ENCODE results near the gene LIN28B.
"Not testable (repeated sequence)": the region's sequence is repeated elsewhere in the genome, so short reads cannot be mapped to it uniquely, and the experiment has no call there.

Gene LIN28B

GRCh38 chr6:104953400-104954189 lies 3.3 kb upstream of the LIN28B start:
- Histone ChIP-seq H3K18ac (ENCODE audit: low read length) (peak overlapping the region; percentile 81), H3K9ac (ENCODE audit: low read length) (peak overlapping the region; percentile 73), H2BK5ac (ENCODE audit: low read length) (peak overlapping the region; percentile 28), H2BK120ac (ENCODE audit: low read depth, low read length) (peak overlapping the region; percentile 54), H3K27ac (ENCODE audit: low read depth, low read length) (peak overlapping the region; percentile 96), H3K56ac (ENCODE audit: low read length) (peak overlapping the region; percentile 84), H3K4me2 (ENCODE audit: low read length) (peak overlapping the region; percentile 4)
- no CpG with 5 or more reads among the region's 22 CpGs for WGBS (ENCODE audit: extremely low coverage, insufficient coverage, low lambda C conversion rate)
- not testable (repeated sequence) for H2AK5ac ChIP-seq (ENCODE audit: low read length); H3K4me3 ChIP-seq (ENCODE audit: low read length); H3K36me3 ChIP-seq (ENCODE audit: control insufficient read depth, insufficient read depth, low read length); H2BK15ac ChIP-seq (replicated peaks; ENCODE audit: low read depth); H4K8ac ChIP-seq (ENCODE audit: low read depth, low read length); H3K4ac ChIP-seq (ENCODE audit: low read depth, low read length); H3K79me1 ChIP-seq (ENCODE audit: low read length); H3K27me3 ChIP-seq (ENCODE audit: insufficient read depth, low read length, poor library complexity); H3K4me1 ChIP-seq (ENCODE audit: control insufficient read depth, low read depth, low read length); H4K5ac ChIP-seq (ENCODE audit: low read length); H3K23ac ChIP-seq (ENCODE audit: low read length); H3K79me2 ChIP-seq (ENCODE audit: control insufficient read depth, insufficient read depth, low read length)
- peak; percentile 94 for DNase-seq

- Histone ChIP-seq H3K4ac (ENCODE audit: low read depth, low read length) (no peak overlapping the region), H2BK15ac (replicated peaks; ENCODE audit: low read depth) (peak overlapping the region; percentile 36), H3K4me1 (ENCODE audit: control insufficient read depth, low read depth, low read length) (no peaks in the 10 kb centered on the region), H3K79me1 (ENCODE audit: low read length) (no peaks in the 10 kb centered on the region), H3K4me2 (ENCODE audit: low read length) (peak overlapping the region; percentile 4), H3K23ac (ENCODE audit: low read length) (no peak overlapping the region), H2BK5ac (ENCODE audit: low read length) (peak overlapping the region; percentile 8), H4K5ac (ENCODE audit: low read length) (no peak overlapping the region), H3K27me3 (ENCODE audit: insufficient read depth, low read length, poor library complexity) (no peaks in the 10 kb centered on the region), H3K56ac (ENCODE audit: low read length) (peak overlapping the region; percentile 78), H4K8ac (ENCODE audit: low read depth, low read length) (no peak overlapping the region), H2BK120ac (ENCODE audit: low read depth, low read length) (no peak overlapping the region), H3K79me2 (ENCODE audit: control insufficient read depth, insufficient read depth, low read length) (peaks cover under 1% of the 10 kb centered on the region), H2AK5ac (ENCODE audit: low read length) (no peak overlapping the region), H3K36me3 (ENCODE audit: control insufficient read depth, insufficient read depth, low read length) (no peaks in the 10 kb centered on the region), H3K9ac (ENCODE audit: low read length) (peak overlapping the region; percentile 70), H3K4me3 (ENCODE audit: low read length) (no peak overlapping the region), H3K27ac (ENCODE audit: low read depth, low read length) (peak overlapping the region; percentile 80), H3K18ac (ENCODE audit: low read length) (no peak overlapping the region)
- peak; percentile 64 for DNase-seq
- no CpG with 5 or more reads among the region's 4 CpGs for WGBS (ENCODE audit: extremely low coverage, insufficient coverage, low lambda C conversion rate)
Observed at GRCh38 chr6:104954190-104954797, 2.6 kb upstream of the LIN28B start.

- Histone ChIP-seq H2BK15ac (replicated peaks; ENCODE audit: low read depth) (no peak overlapping the region), H3K23ac (ENCODE audit: low read length) (no peak overlapping the region), H3K27ac (ENCODE audit: low read depth, low read length) (no peak overlapping the region), H4K8ac (ENCODE audit: low read depth, low read length) (no peak overlapping the region), H3K4me1 (ENCODE audit: control insufficient read depth, low read depth, low read length) (no peaks in the 10 kb centered on the region), H4K5ac (ENCODE audit: low read length) (no peak overlapping the region), H3K9ac (ENCODE audit: low read length) (peak overlapping the region; percentile 70), H2BK120ac (ENCODE audit: low read depth, low read length) (peak overlapping the region; percentile 88), H3K18ac (ENCODE audit: low read length) (no peak overlapping the region), H3K4me2 (ENCODE audit: low read length) (no peak overlapping the region), H3K56ac (ENCODE audit: low read length) (peak overlapping the region; percentile 12), H3K27me3 (ENCODE audit: insufficient read depth, low read length, poor library complexity) (no peaks in the 10 kb centered on the region), H3K79me1 (ENCODE audit: low read length) (no peaks in the 10 kb centered on the region), H2BK5ac (ENCODE audit: low read length) (no peak overlapping the region), H2AK5ac (ENCODE audit: low read length) (no peak overlapping the region), H3K79me2 (ENCODE audit: control insufficient read depth, insufficient read depth, low read length) (peaks cover 3% of the 10 kb centered on the region), H3K4ac (ENCODE audit: low read depth, low read length) (no peak overlapping the region), H3K36me3 (ENCODE audit: control insufficient read depth, insufficient read depth, low read length) (no peaks in the 10 kb centered on the region), H3K4me3 (ENCODE audit: low read length) (no peak overlapping the region)
- peak; percentile 88 for DNase-seq
- no CpG with 5 or more reads among the region's 5 CpGs for WGBS (ENCODE audit: extremely low coverage, insufficient coverage, low lambda C conversion rate)
Observed at GRCh38 chr6:104955491-104955890, 1.4 kb upstream of the LIN28B start.

- peak overlapping the region; percentile 39 for H4K8ac ChIP-seq (ENCODE audit: low read depth, low read length)
- H2BK120ac ChIP-seq (ENCODE audit: low read depth, low read length) = peak overlapping the region; percentile 88
- WGBS (ENCODE audit: extremely low coverage, insufficient coverage, low lambda C conversion rate) = no CpG with 5 or more reads among the region's 16 CpGs
- H2AK5ac ChIP-seq (ENCODE audit: low read length) = no peak overlapping the region
- peak overlapping the region; percentile 92 for H3K56ac ChIP-seq (ENCODE audit: low read length)
- peak overlapping the region; percentile 49 for H2BK5ac ChIP-seq (ENCODE audit: low read length)
- peak; percentile 94 for DNase-seq
- no peaks in the 10 kb centered on the region for H3K79me1 ChIP-seq (ENCODE audit: low read length)
- no peaks in the 10 kb centered on the region for H3K4me1 ChIP-seq (ENCODE audit: control insufficient read depth, low read depth, low read length)
- no peak overlapping the region for H3K4me3 ChIP-seq (ENCODE audit: low read length)
- H3K79me2 ChIP-seq (ENCODE audit: control insufficient read depth, insufficient read depth, low read length) = peaks cover 5% of the 10 kb centered on the region
- H2BK15ac ChIP-seq (replicated peaks; ENCODE audit: low read depth) = peak overlapping the region; percentile 88
- peak overlapping the region; percentile 95 for H3K27ac ChIP-seq (ENCODE audit: low read depth, low read length)
- H3K23ac ChIP-seq (ENCODE audit: low read length) = no peak overlapping the region
- no peaks in the 10 kb centered on the region for H3K27me3 ChIP-seq (ENCODE audit: insufficient read depth, low read length, poor library complexity)
- peak overlapping the region; percentile 97 for H3K18ac ChIP-seq (ENCODE audit: low read length)
- H3K4ac ChIP-seq (ENCODE audit: low read depth, low read length) = peak overlapping the region; percentile 79
- H3K36me3 ChIP-seq (ENCODE audit: control insufficient read depth, insufficient read depth, low read length) = no peaks in the 10 kb centered on the region
- peak overlapping the region; percentile 80 for H3K9ac ChIP-seq (ENCODE audit: low read length)
- H3K4me2 ChIP-seq (ENCODE audit: low read length) = peak overlapping the region; percentile 38
- H4K5ac ChIP-seq (ENCODE audit: low read length) = no peak overlapping the region
Observed at GRCh38 chr6:104955927-104956730, 778 bp upstream of the LIN28B start.

- peak; percentile 82 for DNase-seq
- no peaks in the 10 kb centered on the region for H3K79me1 ChIP-seq (ENCODE audit: low read length)
- no peaks in the 10 kb centered on the region for H3K27me3 ChIP-seq (ENCODE audit: insufficient read depth, low read length, poor library complexity)
- peak overlapping the region; percentile 86 for H4K8ac ChIP-seq (ENCODE audit: low read depth, low read length)
- H2AK5ac ChIP-seq (ENCODE audit: low read length) = no peak overlapping the region
- no peak overlapping the region for H3K23ac ChIP-seq (ENCODE audit: low read length)
- peak overlapping the region; percentile 5 for H2BK5ac ChIP-seq (ENCODE audit: low read length)
- no peaks in the 10 kb centered on the region for H3K36me3 ChIP-seq (ENCODE audit: control insufficient read depth, insufficient read depth, low read length)
- peak overlapping the region; percentile 97 for H2BK120ac ChIP-seq (ENCODE audit: low read depth, low read length)
- H3K4me3 ChIP-seq (ENCODE audit: low read length) = peak overlapping the region; percentile 76
- peak overlapping the region; percentile 91 for H3K4ac ChIP-seq (ENCODE audit: low read depth, low read length)
- no peak overlapping the region for H4K5ac ChIP-seq (ENCODE audit: low read length)
- H3K56ac ChIP-seq (ENCODE audit: low read length) = peak overlapping the region; percentile 92
- H2BK15ac ChIP-seq (replicated peaks; ENCODE audit: low read depth) = peak overlapping the region; percentile 27
- peaks cover 6% of the 10 kb centered on the region for H3K79me2 ChIP-seq (ENCODE audit: control insufficient read depth, insufficient read depth, low read length)
- peak overlapping the region; percentile 80 for H3K9ac ChIP-seq (ENCODE audit: low read length)
- H3K4me1 ChIP-seq (ENCODE audit: control insufficient read depth, low read depth, low read length) = no peaks in the 10 kb centered on the region
- no CpG with 5 or more reads among the region's 21 CpGs for WGBS (ENCODE audit: extremely low coverage, insufficient coverage, low lambda C conversion rate)
- H3K18ac ChIP-seq (ENCODE audit: low read length) = peak overlapping the region; percentile 97
- peak overlapping the region; percentile 95 for H3K27ac ChIP-seq (ENCODE audit: low read depth, low read length)
- peak overlapping the region; percentile 5 for H3K4me2 ChIP-seq (ENCODE audit: low read length)
Observed at GRCh38 chr6:104957301-104958177, 632 bp downstream of the LIN28B start.
